Measurements from ENCODE around the gene ETNK2. TPM values are rescaled to one million over a fixed set of nuclear protein-coding genes. Genes with fewer than 3 reads are reported as not detected.

The ETNK2 gene, protein sequence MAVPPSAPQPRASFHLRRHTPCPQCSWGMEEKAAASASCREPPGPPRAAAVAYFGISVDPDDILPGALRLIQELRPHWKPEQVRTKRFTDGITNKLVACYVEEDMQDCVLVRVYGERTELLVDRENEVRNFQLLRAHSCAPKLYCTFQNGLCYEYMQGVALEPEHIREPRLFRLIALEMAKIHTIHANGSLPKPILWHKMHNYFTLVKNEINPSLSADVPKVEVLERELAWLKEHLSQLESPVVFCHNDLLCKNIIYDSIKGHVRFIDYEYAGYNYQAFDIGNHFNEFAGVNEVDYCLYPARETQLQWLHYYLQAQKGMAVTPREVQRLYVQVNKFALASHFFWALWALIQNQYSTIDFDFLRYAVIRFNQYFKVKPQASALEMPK
- total RNA-seq (51.1 and 59.4 TPM in 2 replicates), polyA plus RNA-seq (50.7 and 71.9 TPM in 2 replicates)

DNA sequence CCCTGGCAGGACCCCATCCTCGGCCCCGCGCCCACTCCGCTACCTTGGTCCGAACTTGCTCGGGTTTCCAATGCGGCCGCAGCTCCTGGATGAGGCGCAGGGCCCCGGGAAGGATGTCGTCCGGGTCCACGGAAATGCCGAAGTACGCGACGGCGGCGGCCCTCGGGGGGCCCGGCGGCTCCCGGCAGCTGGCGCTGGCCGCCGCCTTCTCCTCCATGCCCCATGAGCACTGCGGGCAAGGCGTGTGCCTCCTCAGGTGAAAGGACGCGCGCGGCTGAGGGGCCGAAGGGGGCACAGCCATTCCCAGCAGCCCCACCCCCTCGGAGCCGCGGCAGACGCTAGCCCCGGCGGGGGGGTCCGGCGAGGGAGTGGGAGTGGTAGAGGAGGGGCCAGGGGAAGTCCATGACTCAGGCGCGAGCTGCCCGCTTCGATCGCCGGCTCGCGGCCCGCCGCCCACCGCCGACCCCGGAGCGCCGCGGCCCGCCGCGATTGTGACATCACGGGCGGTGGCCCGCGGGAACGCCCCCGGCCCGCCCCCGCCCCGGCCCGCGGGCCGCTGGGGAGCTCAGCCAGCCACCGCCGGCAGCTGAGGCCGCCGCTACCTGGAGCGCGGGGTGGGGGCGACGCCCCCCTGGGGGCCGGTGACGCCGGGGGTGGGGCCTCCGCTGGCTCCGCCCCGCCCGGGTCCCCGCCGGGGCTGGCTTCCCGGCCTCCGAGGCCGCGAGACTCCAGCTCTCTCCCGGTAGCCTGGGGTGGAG, at the start of gene ETNK2:
TSS of gene ETNK2 (minus strand) at position 493 of the 758 bp plus-strand sequence. CDS start at position 301, 192 bp downstream.
- TF ChIP-seq EZH2 (IDR thresholded peaks at IDR 0.05; ENCODE audit: borderline replicate concordance) (no peak), EZH2phosphoT487 (IDR thresholded peaks at IDR 0.05; ENCODE audit: low read depth, severe bottlenecking, unreplicated experiment) (no peak)
- TF ChIP-seq, protein P1, sequence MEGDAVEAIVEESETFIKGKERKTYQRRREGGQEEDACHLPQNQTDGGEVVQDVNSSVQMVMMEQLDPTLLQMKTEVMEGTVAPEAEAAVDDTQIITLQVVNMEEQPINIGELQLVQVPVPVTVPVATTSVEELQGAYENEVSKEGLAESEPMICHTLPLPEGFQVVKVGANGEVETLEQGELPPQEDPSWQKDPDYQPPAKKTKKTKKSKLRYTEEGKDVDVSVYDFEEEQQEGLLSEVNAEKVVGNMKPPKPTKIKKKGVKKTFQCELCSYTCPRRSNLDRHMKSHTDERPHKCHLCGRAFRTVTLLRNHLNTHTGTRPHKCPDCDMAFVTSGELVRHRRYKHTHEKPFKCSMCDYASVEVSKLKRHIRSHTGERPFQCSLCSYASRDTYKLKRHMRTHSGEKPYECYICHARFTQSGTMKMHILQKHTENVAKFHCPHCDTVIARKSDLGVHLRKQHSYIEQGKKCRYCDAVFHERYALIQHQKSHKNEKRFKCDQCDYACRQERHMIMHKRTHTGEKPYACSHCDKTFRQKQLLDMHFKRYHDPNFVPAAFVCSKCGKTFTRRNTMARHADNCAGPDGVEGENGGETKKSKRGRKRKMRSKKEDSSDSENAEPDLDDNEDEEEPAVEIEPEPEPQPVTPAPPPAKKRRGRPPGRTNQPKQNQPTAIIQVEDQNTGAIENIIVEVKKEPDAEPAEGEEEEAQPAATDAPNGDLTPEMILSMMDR (IDR thresholded peaks at IDR 0.05; ENCODE audit: poor library complexity), result no peak
- Histone ChIP-seq H4K20me1 (ENCODE audit: insufficient read depth, poor library complexity, severe bottlenecking) (no peaks in the 10 kb centered on the region), H3K79me2 (no peaks in the 10 kb centered on the region), H3K27ac (peak within 1 kb of the TSS; percentile 70), H3K4me1 (ENCODE audit: insufficient read depth) (peaks cover 11% of the 10 kb centered on the region), H3K4me3 (peak within 1 kb of the TSS; percentile 97), H3K36me3 (replicated peaks; ENCODE audit: insufficient read depth, low read depth) (no peaks in the 10 kb centered on the region), H3K4me2 (peak within 1 kb of the TSS; percentile 99), H3K9me2 (replicated peaks; ENCODE audit: insufficient read depth) (no peaks in the 10 kb centered on the region), H3K9me3 (ENCODE audit: low read depth) (no peaks in the 10 kb centered on the region), H2AFZ (peak within 1 kb of the TSS; percentile 98), H3K27me3 (no peaks in the 10 kb centered on the region)
- 1% methylated on average over 37 of the region's 94 CpGs for WGBS (ENCODE audit: low lambda C conversion rate, missing lambda C conversion rate)
- peak; percentile 89 for DNase-seq (ENCODE audit: low spot score)

DNA sequence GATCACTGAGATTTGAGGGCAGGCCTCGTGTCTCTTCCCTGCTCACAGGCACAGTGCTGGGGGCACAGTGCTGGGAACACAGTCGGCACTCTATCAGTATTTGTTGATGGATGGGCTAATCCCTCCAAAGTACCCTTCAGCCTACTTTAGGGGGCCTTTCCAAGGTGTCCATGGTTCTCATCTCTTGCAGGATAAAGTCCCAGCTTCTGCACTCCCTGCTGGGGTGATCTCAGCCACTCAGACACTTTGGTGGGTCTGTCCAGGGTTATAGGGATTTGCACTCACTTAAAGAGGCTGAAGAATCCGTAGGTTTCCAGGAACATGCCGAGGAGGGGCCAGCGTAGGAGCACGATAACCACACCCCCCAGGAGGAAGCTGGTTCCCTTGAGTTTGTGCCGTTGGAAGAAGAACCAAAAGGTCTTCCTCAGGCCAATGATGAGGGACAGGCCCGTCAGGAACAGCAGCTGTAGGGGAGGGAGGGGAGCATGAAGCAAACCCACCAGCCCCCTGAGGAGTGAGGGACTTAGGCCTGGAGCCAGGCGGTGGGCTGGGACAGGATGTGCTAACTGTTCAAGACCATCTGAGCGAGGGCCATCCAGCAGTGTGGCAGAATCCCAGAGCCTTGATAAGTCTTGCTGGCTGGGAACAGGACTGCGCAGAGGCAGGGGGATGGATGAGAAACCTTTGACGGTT, 49.6 kb upstream of the ETNK2 start:
- no peak for TF ChIP-seq EZH2 (IDR thresholded peaks at IDR 0.05; ENCODE audit: borderline replicate concordance)
- TF ChIP-seq, protein P1 (IDR thresholded peaks at IDR 0.05; ENCODE audit: poor library complexity), result no peak
- TF ChIP-seq EZH2phosphoT487 (IDR thresholded peaks at IDR 0.05; ENCODE audit: low read depth, severe bottlenecking, unreplicated experiment), result no peak
- H3K4me3 ChIP-seq, result no peak overlapping the region
- WGBS (ENCODE audit: low lambda C conversion rate, missing lambda C conversion rate), result 62% methylated on average over 12 of the region's 12 CpGs
- no peak for DNase-seq (ENCODE audit: low spot score)
- no peaks in the 10 kb centered on the region for H3K9me3 ChIP-seq (ENCODE audit: low read depth)
- peaks cover 12% of the 10 kb centered on the region for H3K4me1 ChIP-seq (ENCODE audit: insufficient read depth)
- H3K27ac ChIP-seq, result no peak overlapping the region
- no peaks in the 10 kb centered on the region for H3K36me3 ChIP-seq (replicated peaks; ENCODE audit: insufficient read depth, low read depth)
- no peak overlapping the region for H2AFZ ChIP-seq
- H3K79me2 ChIP-seq, result no peaks in the 10 kb centered on the region
- H4K20me1 ChIP-seq (ENCODE audit: insufficient read depth, poor library complexity, severe bottlenecking), result no peaks in the 10 kb centered on the region
- H3K4me2 ChIP-seq, result no peak overlapping the region
- no peaks in the 10 kb centered on the region for H3K9me2 ChIP-seq (replicated peaks; ENCODE audit: insufficient read depth)
- H3K27me3 ChIP-seq, result no peaks in the 10 kb centered on the region

- Histone ChIP-seq H3K27me3 (no peaks in the 10 kb centered on the region), H3K36me3 (replicated peaks; ENCODE audit: insufficient read depth, low read depth) (no peaks in the 10 kb centered on the region), H2AFZ (no peak overlapping the region), H4K20me1 (ENCODE audit: insufficient read depth, poor library complexity, severe bottlenecking) (no peaks in the 10 kb centered on the region), H3K4me1 (ENCODE audit: insufficient read depth) (peaks cover 12% of the 10 kb centered on the region), H3K4me3 (no peak overlapping the region), H3K9me2 (replicated peaks; ENCODE audit: insufficient read depth) (no peaks in the 10 kb centered on the region), H3K4me2 (no peak overlapping the region), H3K9me3 (ENCODE audit: low read depth) (no peaks in the 10 kb centered on the region), H3K79me2 (no peaks in the 10 kb centered on the region), H3K27ac (peak overlapping the region; percentile 84)
- WGBS (ENCODE audit: low lambda C conversion rate, missing lambda C conversion rate), result 82% methylated on average over 9 of the region's 9 CpGs
- DNase-seq (ENCODE audit: low spot score), result no peak
- TF ChIP-seq EZH2phosphoT487 (IDR thresholded peaks at IDR 0.05; ENCODE audit: low read depth, severe bottlenecking, unreplicated experiment) (no peak), EZH2 (IDR thresholded peaks at IDR 0.05; ENCODE audit: borderline replicate concordance) (no peak)
- TF ChIP-seq, protein P1 (IDR thresholded peaks at IDR 0.05; ENCODE audit: poor library complexity), result no peak
Observed at GRCh38 chr1:204199579-204199978, 47.7 kb upstream of the ETNK2 start.
